Natural killer cell (primary cell): ENCODE data around the gene BTD. TPM values are rescaled to one million over a fixed set of nuclear protein-coding genes. Genes with fewer than 3 reads are reported as not detected.
A peak's percentile ranks its signal among the peaks of the same experiment; 100 is the strongest.

Source experiments
- ATAC-seq, 3 donors: fragments of 150-1000 bp in 2 of 3; fragments of 200-7000 bp in 1 of 3; cut with Tn5 transposase; 1 replicate in 1 of 3; 2 replicates in 2 of 3; pipeline ENCODE4 v1.10.0; 2021; ENCODE audit warnings: mild to moderate bottlenecking in 2 of 3, moderate library complexity in 2 of 3
- DNase-seq, 2 donors: peaks; one replicate each; pipeline versions ENCODE4 v3.0.0 to v3.0.0-alpha.2; 2013 to 2021; ENCODE audit warnings: mixed read lengths in 1 of 2
- H3K27ac ChIP-seq: one replicate; pipeline ENCODE4 v1.5.1; 2013; ENCODE audit warnings: mild to moderate bottlenecking, low read length
- H3K27me3 ChIP-seq: one replicate; pipeline ENCODE4 v1.6.1; 2013; ENCODE audit warnings: low read length; ENCODE audit not compliant: control insufficient read depth, insufficient read depth
- H3K36me3 ChIP-seq: one replicate; pipeline ENCODE4 v1.6.1; 2013; ENCODE audit warnings: low read length; ENCODE audit not compliant: control insufficient read depth, insufficient read depth
- H3K4me1 ChIP-seq: one replicate; pipeline ENCODE4 v1.6.1; 2013; ENCODE audit warnings: low read length; ENCODE audit not compliant: control insufficient read depth, insufficient read depth
- H3K4me3 ChIP-seq: one replicate; pipeline ENCODE4 v1.5.1; 2013; ENCODE audit warnings: low read length
- H3K9me3 ChIP-seq: one replicate; pipeline ENCODE4 v1.6.1; 2013; ENCODE audit warnings: low read length; ENCODE audit not compliant: control insufficient read depth, insufficient read depth
- H3K27ac Mint-ChIP-seq, 2 donors: one replicate each; pipeline ENCODE4 v1.8.0; 2022; ENCODE audit warnings: mild to moderate bottlenecking in 2 of 2, mixed read lengths in 2 of 2, moderate library complexity in 1 of 2
- H3K27me3 Mint-ChIP-seq, 2 donors: one replicate each; pipeline ENCODE4 v1.8.0; 2022; ENCODE audit warnings: low read depth in 2 of 2, mixed read lengths in 2 of 2
- H3K36me3 Mint-ChIP-seq: one replicate; pipeline ENCODE4 v1.8.0; 2022; ENCODE audit warnings: mixed read lengths
- H3K4me1 Mint-ChIP-seq, 2 donors: one replicate each; pipeline ENCODE4 v1.8.0; 2022; ENCODE audit warnings: mixed read lengths in 2 of 2
- H3K4me3 Mint-ChIP-seq: one replicate; pipeline ENCODE4 v1.8.0; 2022; ENCODE audit warnings: mild to moderate bottlenecking, moderate library complexity, mixed read lengths
- H3K9me3 Mint-ChIP-seq, 2 donors: one replicate each; pipeline ENCODE4 v1.8.0; 2022; ENCODE audit warnings: mixed read lengths in 2 of 2
- CTCF ChIP-seq: fragments of 200-600 bp; IDR thresholded peaks from one replicate; pipeline ENCODE4 v1.8.0; 2022; ENCODE audit warnings: antibody characterized with exemption
- WGBS: methylation state at CpG from one replicate; pipeline ENCODE4 v1.1.7; 2013; ENCODE audit warnings: missing lambda C conversion rate; ENCODE audit not compliant: insufficient coverage; 5-methylcytosine and 5-hydroxymethylcytosine counted together
- intact Hi-C: fragments of 100-400 bp; cut with micrococcal nuclease; formaldehyde crosslinking; loops from one replicate; pipeline ENCODE4 v1.14.2; 2022
- total RNA-seq, 4 donors: library from RNA; stranded (reverse); fragments of 120-200 nt in 1 of 4; gene quantifications; one replicate each; pipeline versions ENCODE4 v1.2.3 to v1.2.4, GENCODE V29; 2013 to 2022

Gene BTD
- total RNA-seq, 3 donors from 2014 or later (not counting 1 experiment from before 2014, with no cell fraction given), result 19.9 to 27.5 (median 23.6) TPM

DNA sequence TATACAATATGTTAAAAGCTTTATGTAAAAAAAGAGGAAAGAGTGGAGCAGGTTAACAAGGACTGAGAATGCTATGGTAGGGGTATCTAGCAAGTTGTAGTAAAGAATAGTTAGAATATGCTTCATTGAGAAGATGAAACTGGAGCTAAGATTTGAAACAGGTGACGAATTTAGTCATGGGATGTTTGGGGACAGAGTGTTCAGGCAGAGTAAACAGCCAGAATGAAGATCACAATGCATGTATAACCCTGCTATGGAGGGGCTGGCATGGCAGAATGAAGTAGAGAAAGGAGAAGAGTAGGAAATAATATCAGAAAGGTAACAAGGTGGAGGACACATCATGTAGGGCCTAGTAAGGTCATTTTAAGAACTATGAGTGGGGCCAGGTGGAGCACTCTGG lies 72.0 kb downstream of the BTD start:
- H3K4me1 ChIP-seq, result no peaks in the 10 kb centered on the region
- H3K27ac Mint-ChIP-seq, result no peak overlapping the region
- no peak for TF ChIP-seq CTCF
- H3K36me3 Mint-ChIP-seq, result peaks cover 25% of the 10 kb centered on the region
- H3K4me1 Mint-ChIP-seq, result peaks cover 0 to 5% of the 10 kb centered on the region in 2 donors
- no peaks in the 10 kb centered on the region for H3K27me3 ChIP-seq
- H3K9me3 Mint-ChIP-seq, result no peaks in the 10 kb centered on the region
- H3K36me3 ChIP-seq, result peaks cover 56% of the 10 kb centered on the region
- no peak overlapping the region for H3K4me3 Mint-ChIP-seq
- no peaks in the 10 kb centered on the region for H3K27me3 Mint-ChIP-seq
- no peak for DNase-seq
- H3K9me3 ChIP-seq, result no peaks in the 10 kb centered on the region
- H3K4me3 ChIP-seq, result no peak overlapping the region
- 92% methylated on average over 1 of the region's 1 CpG for WGBS
- ATAC-seq, result no peak
- no peak overlapping the region for H3K27ac ChIP-seq
- intact Hi-C loops, result no loop called here

DNA sequence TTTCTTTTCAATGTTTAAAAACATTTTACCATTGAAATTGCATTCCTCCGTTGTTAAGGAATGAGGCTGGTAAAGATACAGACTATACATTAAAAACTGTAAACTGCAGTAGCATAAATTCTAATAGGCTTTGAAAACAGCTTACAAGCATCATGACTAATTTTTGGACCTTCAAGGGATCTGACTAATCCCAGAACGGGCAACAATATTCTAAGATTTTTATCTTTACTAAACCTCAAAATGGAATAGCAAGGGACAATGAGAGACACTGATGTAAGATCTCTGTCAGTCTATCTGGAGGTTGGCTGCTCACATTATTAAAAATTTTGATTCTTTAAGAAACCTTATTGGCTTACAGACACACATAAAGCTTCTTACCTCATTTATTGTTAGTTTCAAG lies 74.7 kb downstream of the BTD start:
- Mint-ChIP-seq H3K4me1 (no peaks in the 10 kb centered on the region), H3K27ac (no peak overlapping the region), H3K36me3 (peaks cover 8% of the 10 kb centered on the region), H3K27me3 (no peaks in the 10 kb centered on the region), H3K9me3 (no peaks in the 10 kb centered on the region), H3K4me3 (no peak overlapping the region)
- H3K4me1 ChIP-seq, result no peaks in the 10 kb centered on the region
- DNase-seq (no peak), ATAC-seq (no peak)
- H3K4me3 ChIP-seq, result no peak overlapping the region
- H3K36me3 ChIP-seq, result peaks cover 62% of the 10 kb centered on the region
- H3K9me3 ChIP-seq, result no peaks in the 10 kb centered on the region
- intact Hi-C loops, result no loop called here
- H3K27me3 ChIP-seq, result no peaks in the 10 kb centered on the region
- TF ChIP-seq CTCF, result no peak
- 80% methylated on average over 1 of the region's 2 CpGs for WGBS
- H3K27ac ChIP-seq, result no peak overlapping the region

GRCh38 chr3:15679306-15679705 lies 77.8 kb downstream of the BTD start:
- Histone ChIP-seq H3K36me3 (peaks cover 52% of the 10 kb centered on the region), H3K4me1 (no peaks in the 10 kb centered on the region), H3K27ac (no peak overlapping the region), H3K4me3 (no peak overlapping the region), H3K27me3 (no peaks in the 10 kb centered on the region), H3K9me3 (no peaks in the 10 kb centered on the region)
- DNase-seq (no peak), ATAC-seq (no peak)
- H3K27me3 Mint-ChIP-seq, result no peaks in the 10 kb centered on the region
- peaks cover 8% of the 10 kb centered on the region for H3K36me3 Mint-ChIP-seq
- no peak for TF ChIP-seq CTCF
- no peaks in the 10 kb centered on the region for H3K9me3 Mint-ChIP-seq
- intact Hi-C loops, result no loop called here
- no peaks in the 10 kb centered on the region for H3K4me1 Mint-ChIP-seq
- H3K4me3 Mint-ChIP-seq, result no peak overlapping the region
- no peak overlapping the region for H3K27ac Mint-ChIP-seq
- 97% methylated on average over 5 of the region's 5 CpGs for WGBS

DNA sequence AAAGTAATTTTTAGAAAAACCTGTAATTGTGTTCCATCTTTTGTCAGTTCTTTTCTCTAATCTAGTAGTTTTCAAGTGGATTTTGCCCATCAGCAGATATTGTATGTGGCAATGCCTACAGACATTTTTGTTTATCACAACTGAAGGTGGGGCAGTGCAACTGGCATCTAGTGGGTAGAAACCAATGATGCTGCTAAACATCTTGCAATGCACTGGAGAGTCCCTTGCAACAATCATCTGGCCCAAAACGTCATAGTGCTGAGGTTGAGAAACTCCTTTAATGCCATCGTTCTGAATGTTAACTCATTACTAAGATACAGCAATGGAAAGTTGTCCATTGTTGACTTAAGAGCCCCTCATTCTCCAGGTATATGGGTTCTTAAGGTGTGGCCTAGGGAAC lies 80.1 kb downstream of the BTD start:
- no peak overlapping the region for H3K4me3 ChIP-seq
- no peaks in the 10 kb centered on the region for H3K27me3 Mint-ChIP-seq
- DNase-seq (no peak), ATAC-seq (peak in 1 of 3 donors; percentile 59)
- H3K4me1 ChIP-seq, result no peaks in the 10 kb centered on the region
- WGBS, result 82% methylated on average over 1 of the region's 2 CpGs
- intact Hi-C loops, result no loop called here
- H3K27ac ChIP-seq, result no peak overlapping the region
- no peaks in the 10 kb centered on the region for H3K27me3 ChIP-seq
- no peak overlapping the region for H3K27ac Mint-ChIP-seq
- H3K9me3 ChIP-seq, result no peaks in the 10 kb centered on the region
- TF ChIP-seq CTCF, result no peak
- H3K9me3 Mint-ChIP-seq, result no peaks in the 10 kb centered on the region
- H3K4me1 Mint-ChIP-seq, result no peaks in the 10 kb centered on the region
- peaks cover 55% of the 10 kb centered on the region for H3K36me3 ChIP-seq
- H3K4me3 Mint-ChIP-seq, result no peak overlapping the region
- peaks cover 17% of the 10 kb centered on the region for H3K36me3 Mint-ChIP-seq
